VCaP (cell line): ENCODE data around the gene CIT.

Source experiments
- H3K27ac ChIP-seq: fragments of 450-650 bp; 2 replicates; pipeline ENCODE4 v1.5.1; 2017
- CTCF ChIP-seq: fragments of 450-650 bp; conservative IDR thresholded peaks from 2 replicates; pipeline ENCODE4 v1.5.1; 2017; ENCODE audit warnings: mild to moderate bottlenecking, moderate library complexity

Gene CIT

DNA sequence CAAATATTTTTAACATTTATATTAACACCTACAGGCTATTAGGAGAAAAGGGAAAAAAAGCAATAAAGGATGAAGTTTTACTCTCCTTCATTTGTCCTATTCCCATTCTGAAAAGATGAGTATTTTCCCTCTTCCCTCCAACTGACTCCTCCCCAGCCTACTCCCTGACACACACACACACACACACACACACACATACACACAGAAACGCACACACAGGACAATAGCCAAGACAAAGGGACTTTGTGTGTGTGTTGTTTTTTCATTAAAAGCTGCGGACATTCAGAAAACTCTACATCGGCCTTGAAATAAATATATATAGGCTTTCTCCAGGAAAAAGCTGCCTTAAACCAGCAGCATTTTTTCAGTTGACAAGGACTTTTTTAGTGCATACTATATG is 134.4 kb downstream of the CIT start:
- no peak for TF ChIP-seq CTCF
- no peak overlapping the region for H3K27ac ChIP-seq

DNA sequence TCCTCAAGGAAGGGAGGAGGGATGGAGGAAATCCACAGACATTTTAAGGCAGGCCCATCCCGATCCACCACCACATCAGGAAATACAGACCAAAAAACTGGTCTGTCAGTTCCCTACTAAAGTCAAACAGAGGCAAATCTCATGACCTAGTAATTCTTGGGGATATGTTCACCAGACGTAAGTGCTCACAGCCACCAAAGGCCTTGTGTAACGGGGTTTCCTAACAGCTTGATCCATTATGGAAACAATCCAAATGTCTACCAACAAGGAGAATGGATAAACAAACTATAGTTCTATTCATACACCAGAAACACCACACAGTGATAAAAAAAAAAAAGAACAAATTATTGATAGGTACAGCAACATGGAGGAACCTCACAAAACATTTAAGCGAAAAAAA is 136.3 kb downstream of the CIT start:
- H3K27ac ChIP-seq = no peak overlapping the region

GRCh38 chr12:119735079-119735478 is 142.0 kb downstream of the CIT start:
- no peak for TF ChIP-seq CTCF
- H3K27ac ChIP-seq = no peak overlapping the region

More for the DNA sequence above, 136.3 kb downstream of the CIT start:
- no peak for TF ChIP-seq CTCF

- TF ChIP-seq CTCF = no peak
- no peak overlapping the region for H3K27ac ChIP-seq
These were observed 146.7 kb downstream of the CIT start for GRCh38 chr12:119730381-119730780.

DNA sequence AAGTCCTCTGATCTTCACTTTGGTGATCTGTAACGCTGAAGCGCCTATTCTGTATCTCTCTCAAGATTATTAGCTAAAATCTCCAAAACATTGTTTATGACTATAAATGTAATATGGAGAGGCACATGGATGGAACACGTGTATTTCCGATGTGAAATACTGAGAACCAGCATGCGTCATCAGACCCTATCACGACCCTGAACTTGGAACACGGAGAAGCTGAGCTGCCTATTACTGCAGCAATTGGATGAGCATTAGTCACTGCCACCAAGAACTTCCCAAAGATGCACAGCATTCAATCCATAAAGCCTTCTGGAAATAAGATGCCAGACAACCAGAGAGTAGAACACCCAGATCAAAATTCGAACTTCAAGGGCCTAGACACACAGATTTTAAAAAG is 147.2 kb downstream of the CIT start:
- no peak overlapping the region for H3K27ac ChIP-seq
- no peak for TF ChIP-seq CTCF

DNA sequence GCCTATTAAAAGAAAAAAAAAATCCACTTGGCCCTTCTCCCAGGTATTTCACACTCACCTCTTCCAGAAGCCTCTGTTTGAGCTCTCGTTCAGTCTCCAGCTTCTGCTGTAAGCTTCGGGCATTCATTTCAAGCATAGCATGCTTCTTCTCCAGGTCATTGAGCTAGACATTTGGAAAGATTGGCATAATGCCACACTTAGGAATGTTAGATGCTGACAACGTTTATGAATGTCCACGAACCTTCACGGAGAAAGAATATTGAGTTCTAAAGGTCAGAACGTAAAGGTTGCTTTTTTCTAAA is 148.7 kb downstream of the CIT start:
- no peak for TF ChIP-seq CTCF

DNA sequence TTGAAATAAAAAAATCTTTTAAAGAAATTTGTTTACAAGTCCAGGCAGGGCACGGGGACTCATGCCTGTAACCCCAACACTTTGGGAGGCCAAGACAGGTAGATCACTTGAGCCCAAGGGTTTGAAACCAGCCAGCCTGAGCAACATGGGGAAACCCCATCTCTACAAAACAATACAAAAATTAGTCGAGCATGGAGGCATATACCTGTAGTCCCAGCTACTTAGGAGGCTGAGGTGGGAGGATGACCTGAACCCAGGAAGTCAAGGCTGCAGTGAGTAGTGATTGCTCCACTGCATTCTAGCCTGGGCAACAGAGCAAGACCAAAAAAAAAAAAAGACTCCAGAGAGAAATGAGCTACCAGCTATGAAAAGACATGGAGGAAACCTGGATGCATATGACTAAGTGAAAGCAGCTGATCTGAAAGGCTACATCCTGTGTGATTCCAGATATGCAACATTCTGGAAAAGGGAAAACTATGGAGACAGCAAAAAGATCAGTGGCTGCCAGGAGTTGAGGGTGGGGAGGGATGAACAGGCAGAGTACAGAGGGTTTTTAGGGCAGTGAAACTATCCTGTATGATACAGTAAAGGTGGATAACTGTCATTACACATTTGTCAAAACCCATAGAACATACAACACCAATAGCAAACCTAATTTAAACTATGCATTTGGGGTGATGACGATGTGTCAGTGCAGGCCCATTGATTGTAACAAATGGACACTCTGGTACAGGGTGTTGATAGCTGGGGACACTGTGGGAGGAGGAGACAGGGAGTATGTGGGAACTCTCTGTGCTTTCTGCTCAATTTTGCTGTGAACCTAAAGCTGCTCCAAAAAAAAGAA is 149.3 kb downstream of the CIT start:
- no peak for TF ChIP-seq CTCF
- H3K27ac ChIP-seq = no peak overlapping the region; the same call in 1 of the 2 replicates

More for the DNA sequence above, 148.7 kb downstream of the CIT start:
- H3K27ac ChIP-seq = no peak overlapping the region; the same call in 1 of the 2 replicates
